ENCODE data around the gene MALT1.

DNA sequence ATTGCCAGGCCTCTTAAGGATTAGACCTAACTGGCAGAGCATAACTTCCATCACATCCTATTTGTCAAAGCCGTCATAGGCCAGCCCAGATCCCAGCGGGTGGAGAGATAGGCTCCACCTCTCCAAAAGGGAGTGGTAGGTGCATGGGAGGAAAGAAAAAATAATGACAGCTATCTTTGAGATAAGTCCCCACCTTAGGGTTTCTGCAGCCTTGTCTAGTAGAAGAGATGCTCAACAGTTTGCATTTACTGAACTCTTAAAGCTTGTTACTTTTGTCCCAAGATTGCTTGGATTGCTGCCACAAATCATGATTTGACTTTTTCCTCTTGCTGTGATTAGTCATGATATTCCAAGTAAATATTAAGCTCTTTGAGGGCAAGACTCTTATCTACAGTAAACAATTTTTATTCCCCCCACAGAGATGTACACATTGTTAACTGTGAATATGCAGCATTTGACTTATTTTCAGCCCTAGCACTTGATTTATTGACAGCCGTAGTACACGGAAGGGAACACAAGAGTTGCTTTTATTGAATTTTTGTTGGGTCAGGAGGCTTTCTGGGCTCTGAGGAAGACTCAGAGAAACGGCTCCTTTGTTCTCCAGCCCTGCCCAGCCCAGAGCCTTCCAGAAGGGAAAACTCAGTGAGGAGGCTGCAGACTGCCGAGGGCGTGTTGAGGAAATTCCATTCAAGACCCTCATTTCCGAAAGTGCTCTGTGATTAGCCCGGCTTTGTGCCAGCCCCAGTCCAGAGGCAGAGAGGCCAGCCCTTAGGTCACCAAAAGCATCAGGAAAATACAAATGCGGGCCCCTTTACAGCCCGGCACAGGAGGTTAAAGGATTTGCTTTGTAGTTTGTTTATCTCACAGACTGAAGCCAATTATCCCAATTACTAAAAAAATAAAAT, 118.0 kb downstream of the MALT1 start:
- TF ChIP-seq TEAD1 (CRISPR knock-in tag; IDR thresholded peaks at IDR 0.05) (no peak), MXI1 (IDR thresholded peaks at IDR 0.05; ENCODE audit: low read depth, low read length) (no peak), MTA3 (IDR thresholded peaks at IDR 0.05; ENCODE audit: borderline replicate concordance) (no peak)

Measured in K562 (cell line).